Endothelial cell of umbilical vein (primary cell): ENCODE measurements around the gene S100A14. TPM values are rescaled to one million over a fixed set of nuclear protein-coding genes. Genes with fewer than 3 reads are reported as not detected.

Experiments
- BruUV-seq: library from RNA; stranded (reverse); fragments of 400-500 nt; replicated peaks from 2 replicates; lab custom pipeline; 2021; lab: Mats Ljungman, UMichigan
- CTCF ChIA-PET: fragments of 300-600, 350-600 bp; sonication (Branson Sonifier 250); formaldehyde crosslinking; loops from one replicate; lab custom pipeline; 2021; ENCODE audit warnings: antibody characterized with exemption, inconsistent platforms; lab: Charles Lee
- POLR2A ChIA-PET: fragments of 300-600, 350-600 bp; sonication (Branson Sonifier 250); formaldehyde crosslinking; loops from one replicate; lab custom pipeline; 2021; ENCODE audit warnings: antibody characterized with exemption, inconsistent platforms; lab: Charles Lee
- DNase-seq: peaks from one replicate; pipeline ENCODE4 v3.0.0-alpha.2; 2011; ENCODE audit warnings: low read depth, low spot score
- FAIRE-seq: peaks from 2 replicates; lab custom pipeline; 2011; peaks lifted over from hg19 to GRCh38; lab: Jason Lieb, UNC
- H2AFZ ChIP-seq: 2 replicates; pipeline ENCODE4 v1.6.0; 2012; ENCODE audit warnings: low read depth, low read length, control low read depth, inconsistent platforms
- H3K27ac ChIP-seq: 2 replicates; pipeline ENCODE4 v1.5.1; 2011; ENCODE audit warnings: low read depth, mild to moderate bottlenecking, control low read depth, low read length, moderate library complexity; ENCODE audit not compliant: insufficient read depth
- H3K27me3 ChIP-seq, 2 experiments: 2 replicates each; pipeline versions ENCODE4 v1.6.0 to v1.6.1; 2011; ENCODE audit warnings: low read length in 2 of 2, mixed read lengths in 1 of 2; ENCODE audit not compliant: control insufficient read depth in 2 of 2, insufficient read depth in 2 of 2
- H3K36me3 ChIP-seq, 2 experiments: 2 replicates in 1 of 2; 3 replicates in 1 of 2; pipeline ENCODE4 v1.5.1; 2011; ENCODE audit warnings: low read length in 2 of 2, mild to moderate bottlenecking in 1 of 2, moderate library complexity in 1 of 2; ENCODE audit not compliant: control insufficient read depth in 2 of 2, insufficient read depth in 2 of 2; ENCODE audit errors: extremely low read depth in 1 of 2
- H3K4me1 ChIP-seq: 3 replicates; pipeline ENCODE4 v1.5.1; 2011; ENCODE audit warnings: mild to moderate bottlenecking, low read length; ENCODE audit not compliant: control insufficient read depth, insufficient read depth; ENCODE audit errors: extremely low read depth
- H3K4me2 ChIP-seq: 2 replicates; pipeline ENCODE4 v1.6.1; 2011; ENCODE audit warnings: low read length, control low read depth, mixed read lengths; ENCODE audit not compliant: insufficient read depth
- H3K4me3 ChIP-seq, 3 experiments: fragments of 200-600 bp in 1 of 3; sonication (generic), shearing (Covaris generic) in 1 of 3; replicated peaks in 1 of 3; 2 replicates each; pipeline ENCODE4 v1.5.1; 2011 to 2016; ENCODE audit warnings: control low read depth in 3 of 3, low read length in 3 of 3, mild to moderate bottlenecking in 2 of 3, inconsistent platforms in 1 of 3, low read depth in 1 of 3, moderate library complexity in 1 of 3; ENCODE audit not compliant: insufficient read depth in 1 of 3
- H3K79me2 ChIP-seq: 2 replicates; pipeline ENCODE4 v1.6.0; 2012; ENCODE audit warnings: low read length, inconsistent platforms; ENCODE audit not compliant: control insufficient read depth, insufficient read depth
- H3K9ac ChIP-seq: replicated peaks from 2 replicates; pipeline ENCODE3; 2011; ENCODE audit warnings: low read length, control low read depth; ENCODE audit not compliant: insufficient read depth; ENCODE audit errors: extremely low read depth
- H3K9me1 ChIP-seq: replicated peaks from 3 replicates; pipeline ENCODE4 v1.6.0; 2011; ENCODE audit warnings: mild to moderate bottlenecking, low read length; ENCODE audit not compliant: control insufficient read depth, insufficient read depth; ENCODE audit errors: extremely low read depth
- H3K9me3 ChIP-seq: replicated peaks from 2 replicates; pipeline ENCODE4 v1.5.1; 2012; ENCODE audit warnings: low read length, inconsistent platforms; ENCODE audit not compliant: control insufficient read depth, insufficient read depth
- H4K20me1 ChIP-seq: replicated peaks from 2 replicates; pipeline ENCODE3; 2011; ENCODE audit warnings: mild to moderate bottlenecking, low read length; ENCODE audit not compliant: control insufficient read depth, insufficient read depth; ENCODE audit errors: extremely low read depth
- EZH2 ChIP-seq: IDR thresholded peaks from 2 replicates; pipeline ENCODE4 v1.6.1; 2012; ENCODE audit warnings: borderline replicate concordance, low read depth, mild to moderate bottlenecking, moderate library complexity, low read length, inconsistent platforms; ENCODE audit not compliant: severe bottlenecking
- FOS ChIP-seq: IDR thresholded peaks from 2 replicates; pipeline ENCODE4 v1.6.1; 2011; ENCODE audit warnings: mild to moderate bottlenecking, low read length, moderate library complexity, borderline replicate concordance; ENCODE audit not compliant: insufficient read depth
- GATA2 ChIP-seq: IDR thresholded peaks from 2 replicates; pipeline ENCODE4 v1.7.0; 2011; ENCODE audit warnings: low read depth, mild to moderate bottlenecking, moderate library complexity, mixed read lengths, low read length; ENCODE audit not compliant: insufficient read length, insufficient read depth
- JUN ChIP-seq: IDR thresholded peaks from 2 replicates; pipeline ENCODE4 v1.6.1; 2011; ENCODE audit warnings: borderline replicate concordance, low read depth; ENCODE audit not compliant: insufficient read length, insufficient read depth
- MYC ChIP-seq: IDR thresholded peaks from one replicate; pipeline ENCODE4 v1.6.1; 2011; ENCODE audit warnings: mild to moderate bottlenecking, low read depth, low read length
- POLR2A ChIP-seq: IDR thresholded peaks from 2 replicates; pipeline ENCODE4 v1.6.1; 2012; ENCODE audit warnings: low read depth, mild to moderate bottlenecking, control low read depth, low read length
- POLR2AphosphoS5 ChIP-seq: IDR thresholded peaks from 2 replicates; pipeline ENCODE4 v1.6.1; 2012; ENCODE audit warnings: low read depth, mild to moderate bottlenecking, control low read depth, low read length, moderate library complexity; ENCODE audit not compliant: insufficient read depth
- dilution Hi-C: fragments of 300-500 bp; cut with MboI; formaldehyde crosslinking; loops from one replicate; pipeline ENCODE4 v1.15.0; 2019; ENCODE audit warnings: low sequenced_read_pairs; ENCODE audit not compliant: extremely low pct_ligation_motif_present
- intact Hi-C: fragments of 100-400 bp; cut with micrococcal nuclease; formaldehyde crosslinking; loops from one replicate; pipeline ENCODE4 v1.10.0; 2022
- polyA plus RNA-seq, 4 experiments: library from polyadenylated mRNA; depleted of rRNA in 3 of 4; stranded (reverse) in 3 of 4; unstranded in 1 of 4; fragments of >200 nt; gene quantifications; 2 replicates each; pipeline versions ENCODE4 v1.2.1 to v1.2.3, GENCODE V29; 2011 to 2012; ENCODE audit warnings: missing spikeins in 1 of 4
- total RNA-seq: library from RNA; stranded (reverse); gene quantifications from 2 replicates; pipeline ENCODE4 v1.2.3, GENCODE V29; 2021
- TF ChIP-seq, protein P1 (sequence below): IDR thresholded peaks from 2 replicates; pipeline ENCODE4 v1.6.1; 2011; ENCODE audit not compliant: insufficient read depth, insufficient read length
- TF ChIP-seq, protein P2 (sequence below), 2 donors: IDR thresholded peaks; 1 replicate in 1 of 2; 2 replicates in 1 of 2; pipeline ENCODE4 v1.5.1; 2011; ENCODE audit warnings: low read length in 2 of 2, mild to moderate bottlenecking in 2 of 2, moderate library complexity in 2 of 2, control low read depth in 1 of 2, inconsistent platforms in 1 of 2, low read depth in 1 of 2; ENCODE audit not compliant: insufficient read depth in 1 of 2; ENCODE audit errors: extremely low read depth in 1 of 2

S100A14 gene
- total and polyA plus RNA-seq, 2 donors (not counting 3 experiments of a cell fraction or from before 2014, with no cell fraction given) = 0.10 TPM; not detected in 1

- H3K27me3 ChIP-seq = no peaks in the 10 kb centered on the region
- H3K4me1 ChIP-seq = peaks cover 34% of the 10 kb centered on the region
- no peaks in the 10 kb centered on the region for H4K20me1 ChIP-seq
- intact Hi-C loops (loop anchor here (1.0 to 2.0 kb wide), 7 partner anchors 34 to 215 kb away; partner anchors contain the start of genes S100A13 and SNAPIN), dilution Hi-C loops (no loop called here)
- H3K9me3 ChIP-seq = no peaks in the 10 kb centered on the region
- H3K36me3 ChIP-seq = no peaks in the 10 kb centered on the region
- no peak for TF ChIP-seq JUN
- TF ChIP-seq, protein P1, sequence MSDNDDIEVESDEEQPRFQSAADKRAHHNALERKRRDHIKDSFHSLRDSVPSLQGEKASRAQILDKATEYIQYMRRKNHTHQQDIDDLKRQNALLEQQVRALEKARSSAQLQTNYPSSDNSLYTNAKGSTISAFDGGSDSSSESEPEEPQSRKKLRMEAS = no peak
- TF ChIP-seq GATA2 = no peak
- no peak for TF ChIP-seq POLR2AphosphoS5
- TF ChIP-seq MYC = no peak
- TF ChIP-seq FOS = no peak
- TF ChIP-seq EZH2 = no peak
- TF ChIP-seq, protein P2, sequence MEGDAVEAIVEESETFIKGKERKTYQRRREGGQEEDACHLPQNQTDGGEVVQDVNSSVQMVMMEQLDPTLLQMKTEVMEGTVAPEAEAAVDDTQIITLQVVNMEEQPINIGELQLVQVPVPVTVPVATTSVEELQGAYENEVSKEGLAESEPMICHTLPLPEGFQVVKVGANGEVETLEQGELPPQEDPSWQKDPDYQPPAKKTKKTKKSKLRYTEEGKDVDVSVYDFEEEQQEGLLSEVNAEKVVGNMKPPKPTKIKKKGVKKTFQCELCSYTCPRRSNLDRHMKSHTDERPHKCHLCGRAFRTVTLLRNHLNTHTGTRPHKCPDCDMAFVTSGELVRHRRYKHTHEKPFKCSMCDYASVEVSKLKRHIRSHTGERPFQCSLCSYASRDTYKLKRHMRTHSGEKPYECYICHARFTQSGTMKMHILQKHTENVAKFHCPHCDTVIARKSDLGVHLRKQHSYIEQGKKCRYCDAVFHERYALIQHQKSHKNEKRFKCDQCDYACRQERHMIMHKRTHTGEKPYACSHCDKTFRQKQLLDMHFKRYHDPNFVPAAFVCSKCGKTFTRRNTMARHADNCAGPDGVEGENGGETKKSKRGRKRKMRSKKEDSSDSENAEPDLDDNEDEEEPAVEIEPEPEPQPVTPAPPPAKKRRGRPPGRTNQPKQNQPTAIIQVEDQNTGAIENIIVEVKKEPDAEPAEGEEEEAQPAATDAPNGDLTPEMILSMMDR (IDR thresholded peaks at IDR 0.05; ENCODE audit: extremely low read depth in 1 of 2, insufficient read depth in 1 of 2, low read depth in 1 of 2, low read length in 2 of 2) = no peak
- no peak for TF ChIP-seq POLR2A
- H2AFZ ChIP-seq = peak overlapping the region; percentile 5
- no peaks in the 10 kb centered on the region for H3K79me2 ChIP-seq
- ChIA-PET POLR2A (interaction anchor here (1.2 to 1.5 kb wide), 5 partner anchors 32 to 66 kb away, joined by 4 to 14 read pairs (median 5); partner anchors contain the start of genes CHTOP, S100A13 and S100A6), CTCF (interaction anchor here (0.6 to 6.3 kb wide), 21 partner anchors 9 to 215 kb away, joined by 3 to 216 read pairs (median 5); partner anchors contain the start of genes CHTOP, S100A13, S100A14 and S100A4)
- FAIRE-seq (no peak), DNase-seq (peak; percentile 39)
- peak overlapping the region; percentile 50 for H3K9ac ChIP-seq
- TSS peak; percentile 61 for BruUV-seq
- no peak overlapping the region for H3K4me3 ChIP-seq
- H3K4me2 ChIP-seq = peak overlapping the region; percentile 4
- no peaks in the 10 kb centered on the region for H3K9me1 ChIP-seq
- peak overlapping the region; percentile 99 for H3K27ac ChIP-seq
Observed at GRCh38 chr1:153567621-153568366, 48.3 kb downstream of the S100A14 start.
